ENCODE measurements around the gene SLPI. TPM values are rescaled to one million over a fixed set of nuclear protein-coding genes. Genes with fewer than 3 reads are reported as not detected.

The SLPI gene
- total and polyA plus RNA-seq, 10 of the 15 experiments (the other 5 are each of a cell fraction or from before 2014, with no cell fraction given): 0.56 to 1.4 TPM; not detected in 8

GRCh38 chr20:45291526-45291925 is 37.2 kb upstream of the SLPI start (continued):
- TF ChIP-seq ZBTB40 (IDR thresholded peaks at IDR 0.05; ENCODE audit: borderline replicate concordance) (no peak), CEBPZ (IDR thresholded peaks at IDR 0.05; ENCODE audit: low read depth, low read length) (no peak), PAX8 (IDR thresholded peaks at IDR 0.05) (no peak), EP300 (IDR thresholded peaks at IDR 0.05; ENCODE audit: borderline replicate concordance in 1 of 2, control insufficient read depth in 1 of 2, low read depth in 2 of 2, low read length in 2 of 2) (no peak), TCF3 (IDR thresholded peaks at IDR 0.05; ENCODE audit: borderline replicate concordance, insufficient read depth, low read depth, low read length) (no peak), ATF7 (IDR thresholded peaks at IDR 0.05; ENCODE audit: low read depth) (no peak), NR2C2 (IDR thresholded peaks at IDR 0.05; ENCODE audit: borderline replicate concordance, control insufficient read depth, insufficient read length, low read depth) (no peak), EZH2 (IDR thresholded peaks at IDR 0.05; ENCODE audit: borderline replicate concordance, control insufficient read depth, low read depth, low read length) (no peak)
